Fibroblast of mammary gland (primary cell): ENCODE measurements around the gene PTP4A1.
"Not testable (repeated sequence)": the region's sequence is repeated elsewhere in the genome, so short reads cannot be mapped to it uniquely, and the experiment has no call there.

Experiments used
- DNase-seq: peaks from one replicate; pipeline ENCODE4 v3.0.0-alpha.2; 2010; ENCODE audit warnings: low read depth
- H3K4me3 ChIP-seq: 2 replicates; pipeline ENCODE4 v1.5.1; 2011; ENCODE audit warnings: low read depth, mild to moderate bottlenecking, low read length, moderate library complexity; ENCODE audit not compliant: control insufficient read depth
- CTCF ChIP-seq: conservative IDR thresholded peaks from 2 replicates; pipeline ENCODE4 v1.5.1; 2011; ENCODE audit warnings: low read depth, low read length, inconsistent platforms; ENCODE audit not compliant: control insufficient read depth, insufficient read depth

Gene PTP4A1

GRCh38 chr6:63580704-63580961 is 8.4 kb downstream of the PTP4A1 start:
- DNase-seq = no peak
- H3K4me3 ChIP-seq = no peak overlapping the region
- no peak for TF ChIP-seq CTCF

DNA sequence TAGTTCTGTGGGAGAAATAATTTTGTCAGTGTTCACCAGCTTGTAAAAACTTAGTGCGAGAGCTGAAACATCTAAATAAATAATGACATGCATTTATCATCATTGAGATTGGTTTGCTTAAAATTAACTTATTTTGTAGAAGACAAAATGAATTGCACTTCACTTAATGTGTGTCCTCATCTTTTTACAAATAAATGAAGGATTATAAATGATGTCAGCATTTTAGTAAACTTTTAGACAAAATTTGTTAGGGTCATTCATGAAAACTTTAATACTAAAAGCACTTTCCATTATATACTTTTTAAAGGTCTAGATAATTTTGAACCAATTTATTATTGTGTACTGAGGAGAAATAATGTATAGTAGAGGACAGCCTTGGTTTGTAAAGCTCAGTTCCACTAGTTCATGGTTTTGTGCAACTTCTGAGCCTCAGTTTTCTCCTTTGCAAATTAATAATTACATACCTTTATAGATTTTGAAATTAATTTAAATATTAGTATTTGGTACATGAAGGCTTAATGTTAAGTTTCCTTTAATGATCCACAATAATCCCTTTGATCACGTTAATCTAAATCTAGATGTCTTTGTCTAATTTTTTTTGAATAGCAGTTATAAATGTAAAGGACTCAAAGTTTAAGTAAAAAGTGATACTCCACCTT is 9.2 kb downstream of the PTP4A1 start:
- no peak for DNase-seq
- no peak for TF ChIP-seq CTCF
- H3K4me3 ChIP-seq = no peak overlapping the region

DNA sequence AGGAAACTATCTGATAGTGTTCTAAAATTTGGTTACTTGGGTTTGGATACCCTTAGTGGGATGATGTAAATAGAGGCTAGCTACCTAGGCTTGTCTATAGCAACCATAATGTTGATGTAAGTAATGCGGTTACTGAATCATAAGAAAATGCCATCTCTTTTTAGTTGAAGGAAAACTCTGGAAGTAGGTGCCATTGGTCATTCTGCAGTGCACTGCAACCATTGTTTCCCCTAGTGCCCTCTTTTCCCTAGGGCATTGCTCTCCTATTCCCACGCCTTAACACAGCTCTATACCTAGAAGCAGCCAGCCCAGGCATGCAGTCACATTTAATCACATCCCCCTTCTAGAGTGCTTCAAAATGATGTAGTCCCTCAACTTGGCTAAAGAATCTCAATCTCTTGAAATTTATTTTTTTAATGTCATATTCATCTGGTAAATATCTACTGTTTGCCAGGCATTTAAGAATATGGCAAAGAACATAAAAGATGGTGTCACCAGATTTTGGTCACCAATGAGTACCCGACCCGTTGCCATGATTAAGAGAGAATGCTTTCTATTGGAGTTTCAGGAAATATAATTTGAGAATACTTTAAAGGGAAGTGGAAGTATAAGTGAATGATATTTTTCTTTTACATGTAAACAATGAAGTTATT is 10.4 kb downstream of the PTP4A1 start:
- no peak for TF ChIP-seq CTCF
- peak; percentile 39 for DNase-seq
- no peak overlapping the region for H3K4me3 ChIP-seq

DNA sequence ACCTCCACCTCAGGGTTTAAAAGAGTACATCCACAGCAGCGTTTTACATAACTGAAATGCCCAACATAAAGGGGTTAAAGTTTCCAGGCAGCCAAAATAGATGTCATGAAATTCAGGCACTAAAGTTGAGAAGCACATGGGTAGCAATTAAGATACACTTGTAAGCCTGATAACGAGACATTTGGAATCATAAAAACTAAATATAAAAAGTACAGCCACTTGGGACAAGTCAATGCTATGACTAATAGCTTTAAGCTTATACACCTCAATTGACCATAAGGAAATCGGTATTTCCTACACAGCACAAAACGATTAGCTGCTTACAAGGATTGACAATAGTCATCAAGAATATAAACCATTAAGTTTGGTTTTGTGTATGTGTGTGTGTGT is 11.8 kb downstream of the PTP4A1 start:
- TF ChIP-seq CTCF = no peak
- DNase-seq = peak; percentile 62
- no peak overlapping the region for H3K4me3 ChIP-seq

- no peak for DNase-seq
- H3K4me3 ChIP-seq = no peak overlapping the region
- no peak for TF ChIP-seq CTCF
Observed at GRCh38 chr6:63584566-63584965, 12.3 kb downstream of the PTP4A1 start.

DNA sequence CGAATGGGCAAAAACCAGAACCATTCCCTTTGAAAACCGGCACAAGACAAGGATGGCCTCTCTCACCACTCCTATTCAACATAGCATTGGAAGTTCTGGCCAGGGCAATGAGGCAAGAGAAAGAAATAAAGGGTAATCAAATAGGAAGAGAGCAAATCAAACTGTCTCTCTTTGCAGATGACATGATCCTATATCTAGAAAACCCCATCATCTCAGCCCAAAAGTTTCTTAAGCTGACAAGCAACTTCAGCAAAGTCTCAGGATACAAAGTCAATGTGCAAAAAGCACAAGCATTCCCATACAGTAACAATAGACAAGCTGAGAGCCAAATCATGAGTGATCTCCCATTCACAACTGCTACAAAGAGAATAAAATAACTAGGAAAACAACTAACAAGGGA is 13.4 kb downstream of the PTP4A1 start:
- not testable (repeated sequence) for DNase-seq, H3K4me3 ChIP-seq

DNA sequence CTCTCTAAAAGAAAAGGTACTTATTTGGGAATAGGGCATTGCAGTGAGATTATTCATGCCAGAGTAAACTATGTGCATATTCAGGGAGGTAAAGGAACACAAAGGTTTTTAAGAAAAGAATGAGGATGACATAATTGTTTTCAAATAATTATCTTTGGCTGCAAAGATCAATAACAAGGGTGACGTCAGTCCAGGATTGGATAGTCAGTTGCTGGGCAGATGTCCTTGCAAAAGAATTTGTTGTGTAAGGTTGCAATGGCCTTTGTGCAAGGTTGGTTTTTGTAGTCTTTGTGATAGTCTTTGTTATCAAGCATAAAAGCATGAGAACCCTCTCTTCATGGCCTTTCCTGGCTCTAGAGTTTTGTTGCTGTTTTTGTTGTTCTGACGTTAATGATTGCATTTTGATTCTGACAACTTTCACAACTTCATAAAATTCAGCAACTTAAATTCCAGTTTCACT is 17.7 kb downstream of the PTP4A1 start:
- TF ChIP-seq CTCF = no peak
- H3K4me3 ChIP-seq = no peak overlapping the region
- DNase-seq = no peak
